Measurements from ENCODE around the gene HDAC8. TPM values are rescaled to one million over a fixed set of nuclear protein-coding genes. Genes with fewer than 3 reads are reported as not detected.
"Not testable (repeated sequence)": the region's sequence is repeated elsewhere in the genome, so short reads cannot be mapped to it uniquely, and the experiment has no call there.

Gene HDAC8
- total RNA-seq, 2 experiments from 2014 or later, result 5.8 to 6.8 TPM

DNA sequence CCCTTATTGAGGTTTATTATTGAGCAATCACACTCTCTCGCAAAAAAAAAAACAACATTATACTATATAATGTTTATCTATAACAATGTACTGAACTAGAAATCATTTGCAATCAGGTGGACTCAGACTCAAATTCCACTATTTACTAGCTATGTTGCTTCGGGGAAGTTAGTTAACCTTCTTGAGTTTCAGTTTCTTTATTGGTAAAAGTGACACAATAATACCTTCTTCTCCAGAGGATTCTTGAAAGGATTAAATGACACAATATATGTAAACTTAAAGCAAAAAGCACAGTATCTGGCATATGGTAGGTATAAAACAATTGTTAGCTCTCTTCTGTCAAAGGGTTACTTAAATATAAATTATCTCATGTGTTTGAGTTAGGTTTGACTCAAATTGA, 31.5 kb upstream of the HDAC8 start:
- Mint-ChIP-seq H3K27me3 (no peaks in the 10 kb centered on the region), H3K36me3 (ENCODE audit: low read depth) (no peaks in the 10 kb centered on the region), H3K9me3 (no peaks in the 10 kb centered on the region), H3K27ac (no peak overlapping the region), H3K4me3 (no peak overlapping the region), H3K4me1 (ENCODE audit: low read depth) (no peaks in the 10 kb centered on the region)
- H3K4me1 ChIP-seq (ENCODE audit: insufficient read depth, low read length), result no peaks in the 10 kb centered on the region
- ATAC-seq (ENCODE audit: poor library complexity) (no peak), DNase-seq (no peak)
- no peak overlapping the region for H3K27ac ChIP-seq (ENCODE audit: low read depth in 1 of 2, low read length in 2 of 2)
- no peaks in the 10 kb centered on the region for H3K36me3 ChIP-seq (ENCODE audit: insufficient read depth, low read length)
- ChIA-PET POLR2A (no interaction called here), CTCF (no interaction called here)
- TF ChIP-seq, protein P1, sequence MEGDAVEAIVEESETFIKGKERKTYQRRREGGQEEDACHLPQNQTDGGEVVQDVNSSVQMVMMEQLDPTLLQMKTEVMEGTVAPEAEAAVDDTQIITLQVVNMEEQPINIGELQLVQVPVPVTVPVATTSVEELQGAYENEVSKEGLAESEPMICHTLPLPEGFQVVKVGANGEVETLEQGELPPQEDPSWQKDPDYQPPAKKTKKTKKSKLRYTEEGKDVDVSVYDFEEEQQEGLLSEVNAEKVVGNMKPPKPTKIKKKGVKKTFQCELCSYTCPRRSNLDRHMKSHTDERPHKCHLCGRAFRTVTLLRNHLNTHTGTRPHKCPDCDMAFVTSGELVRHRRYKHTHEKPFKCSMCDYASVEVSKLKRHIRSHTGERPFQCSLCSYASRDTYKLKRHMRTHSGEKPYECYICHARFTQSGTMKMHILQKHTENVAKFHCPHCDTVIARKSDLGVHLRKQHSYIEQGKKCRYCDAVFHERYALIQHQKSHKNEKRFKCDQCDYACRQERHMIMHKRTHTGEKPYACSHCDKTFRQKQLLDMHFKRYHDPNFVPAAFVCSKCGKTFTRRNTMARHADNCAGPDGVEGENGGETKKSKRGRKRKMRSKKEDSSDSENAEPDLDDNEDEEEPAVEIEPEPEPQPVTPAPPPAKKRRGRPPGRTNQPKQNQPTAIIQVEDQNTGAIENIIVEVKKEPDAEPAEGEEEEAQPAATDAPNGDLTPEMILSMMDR (IDR thresholded peaks at IDR 0.05), result no peak
- intact Hi-C loops (cut with DNase I, micrococcal nuclease), result no loop called here
- H3K4me3 ChIP-seq (ENCODE audit: low read length), result no peak overlapping the region
- H3K27me3 ChIP-seq (ENCODE audit: control insufficient read depth in 1 of 2, insufficient read depth in 2 of 2, low read length in 2 of 2), result no peaks in the 10 kb centered on the region
- H3K9me3 ChIP-seq (ENCODE audit: control insufficient read depth in 1 of 2, insufficient read depth in 1 of 2, low read length in 2 of 2), result no peaks in the 10 kb centered on the region

DNA sequence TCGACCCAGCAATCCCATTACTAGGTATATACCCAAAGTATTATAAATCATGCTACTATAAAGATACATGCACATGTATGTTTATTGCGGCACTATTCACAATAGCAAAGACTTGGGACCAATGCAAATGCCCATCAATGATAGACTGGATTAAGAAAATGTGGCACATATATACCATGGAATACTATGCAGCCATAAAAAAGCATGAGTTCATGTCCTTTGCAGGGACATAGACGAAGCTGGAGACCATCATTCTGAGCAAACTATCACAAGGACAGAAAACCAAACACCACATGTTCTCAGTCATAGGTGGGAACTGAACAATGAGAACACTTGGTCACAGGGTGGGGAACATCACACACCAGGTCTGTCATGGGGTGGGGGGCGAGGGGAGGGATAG, 18.4 kb upstream of the HDAC8 start:
- H3K27me3 Mint-ChIP-seq; ATAC-seq (ENCODE audit: poor library complexity); H3K4me1 Mint-ChIP-seq (ENCODE audit: low read depth); POLR2A ChIA-PET; H3K4me1 ChIP-seq (ENCODE audit: insufficient read depth, low read length); H3K9me3 ChIP-seq (ENCODE audit: control insufficient read depth in 1 of 2, insufficient read depth in 1 of 2, low read length in 2 of 2); H3K27me3 ChIP-seq (ENCODE audit: control insufficient read depth in 1 of 2, insufficient read depth in 2 of 2, low read length in 2 of 2); H3K36me3 Mint-ChIP-seq (ENCODE audit: low read depth); H3K4me3 ChIP-seq (ENCODE audit: low read length); H3K36me3 ChIP-seq (ENCODE audit: insufficient read depth, low read length); intact Hi-C loops (cut with DNase I, micrococcal nuclease); H3K4me3 Mint-ChIP-seq; H3K9me3 Mint-ChIP-seq; CTCF ChIA-PET; H3K27ac Mint-ChIP-seq; H3K27ac ChIP-seq (ENCODE audit: low read depth in 1 of 2, low read length in 2 of 2); DNase-seq: not testable (repeated sequence)

DNA sequence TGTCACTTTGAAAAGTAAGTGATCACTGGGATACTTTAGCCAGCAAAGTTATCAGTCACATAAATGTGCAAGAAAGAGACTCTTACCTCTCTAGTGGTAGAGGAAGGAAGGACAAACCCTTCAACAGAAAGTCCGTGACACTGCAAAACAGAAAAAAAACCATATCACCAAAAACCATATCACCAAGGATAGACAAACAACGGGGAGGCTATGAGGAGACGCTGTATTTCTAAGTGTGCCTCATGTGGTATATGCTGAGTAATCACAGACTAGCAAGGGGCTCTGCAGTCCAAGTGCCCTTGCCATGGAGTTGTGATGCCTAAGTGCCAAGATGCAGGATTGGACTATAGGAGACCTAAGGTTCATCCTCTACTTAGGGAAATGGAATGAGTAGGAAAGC, 11.5 kb upstream of the HDAC8 start:
- Mint-ChIP-seq H3K4me1 (ENCODE audit: low read depth) (no peaks in the 10 kb centered on the region), H3K27me3 (no peaks in the 10 kb centered on the region), H3K9me3 (no peaks in the 10 kb centered on the region), H3K4me3 (no peak overlapping the region), H3K27ac (no peak overlapping the region), H3K36me3 (ENCODE audit: low read depth) (no peaks in the 10 kb centered on the region)
- TF ChIP-seq, protein P1 (IDR thresholded peaks at IDR 0.05), result no peak
- no peaks in the 10 kb centered on the region for H3K4me1 ChIP-seq (ENCODE audit: insufficient read depth, low read length)
- H3K27me3 ChIP-seq (ENCODE audit: control insufficient read depth in 1 of 2, insufficient read depth in 2 of 2, low read length in 2 of 2), result no peaks in the 10 kb centered on the region
- DNase-seq (no peak), ATAC-seq (ENCODE audit: poor library complexity) (no peak)
- no peak overlapping the region for H3K27ac ChIP-seq (ENCODE audit: low read depth in 1 of 2, low read length in 2 of 2)
- POLR2A ChIA-PET, result no interaction called here
- peaks cover 0 to 6% of the 10 kb centered on the region in 2 experiments for H3K9me3 ChIP-seq (ENCODE audit: control insufficient read depth in 1 of 2, insufficient read depth in 1 of 2, low read length in 2 of 2)
- H3K4me3 ChIP-seq (ENCODE audit: low read length), result no peak overlapping the region
- CTCF ChIA-PET, result no interaction called here
- H3K36me3 ChIP-seq (ENCODE audit: insufficient read depth, low read length), result no peaks in the 10 kb centered on the region
- intact Hi-C loops (cut with DNase I, micrococcal nuclease), result no loop called here

DNA sequence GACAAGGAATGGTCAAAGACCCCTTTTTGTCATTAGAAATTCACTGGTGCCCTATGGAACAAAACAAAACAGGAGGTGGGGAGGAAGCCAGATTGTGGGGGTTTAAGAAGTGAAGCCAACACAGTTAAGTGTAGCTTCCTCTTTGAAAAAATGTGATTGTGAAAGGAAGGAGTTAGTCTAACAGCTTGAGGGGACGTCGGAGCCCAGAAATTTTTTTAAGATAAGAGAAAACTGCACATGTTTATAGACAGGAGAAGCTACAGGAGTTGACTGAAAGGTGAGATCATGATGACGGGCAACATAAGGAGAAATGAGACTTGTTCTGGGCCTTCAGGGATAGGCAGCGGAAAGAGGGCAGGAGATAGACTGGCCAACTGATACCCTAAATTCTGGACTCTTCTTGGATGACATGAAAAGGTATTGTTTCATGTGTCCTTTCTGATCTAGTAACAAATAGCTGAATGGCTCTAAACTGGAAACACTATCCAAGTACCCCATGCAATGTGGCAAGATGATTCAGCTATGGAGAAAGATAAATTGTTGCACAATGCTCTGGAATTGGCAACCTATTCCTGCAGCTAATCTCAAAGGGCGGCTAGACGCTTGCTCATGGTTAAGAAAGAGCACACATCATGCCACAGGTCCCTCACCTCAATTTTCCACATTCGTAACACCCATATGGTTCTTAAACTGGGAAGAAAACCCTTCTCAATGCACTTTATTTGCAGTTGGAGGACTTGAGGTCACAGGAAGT, 3.7 kb upstream of the HDAC8 start:
- DNase-seq (no peak), ATAC-seq (ENCODE audit: poor library complexity) (no peak)
- H3K27me3 ChIP-seq (ENCODE audit: control insufficient read depth in 1 of 2, insufficient read depth in 2 of 2, low read length in 2 of 2), result peaks cover 0 to 4% of the 10 kb centered on the region in 2 experiments
- H3K4me1 Mint-ChIP-seq (ENCODE audit: low read depth), result peaks cover 6% of the 10 kb centered on the region
- H3K4me3 ChIP-seq (ENCODE audit: low read length), result no peak overlapping the region
- ChIA-PET CTCF (no interaction called here), POLR2A (no interaction called here)
- H3K36me3 Mint-ChIP-seq (ENCODE audit: low read depth), result peaks cover 10% of the 10 kb centered on the region
- H3K27me3 Mint-ChIP-seq, result no peaks in the 10 kb centered on the region
- no peaks in the 10 kb centered on the region for H3K36me3 ChIP-seq (ENCODE audit: insufficient read depth, low read length)
- H3K4me1 ChIP-seq (ENCODE audit: insufficient read depth, low read length), result no peaks in the 10 kb centered on the region
- H3K27ac Mint-ChIP-seq, result no peak overlapping the region
- intact Hi-C loops (cut with DNase I, micrococcal nuclease), result loop anchor here in 1 of 2 experiments (10.0 kb wide), 1 partner anchor 302 kb away; the partner anchor contains the start of gene RPS4X
- no peaks in the 10 kb centered on the region for H3K9me3 Mint-ChIP-seq
- TF ChIP-seq, protein P1 (IDR thresholded peaks at IDR 0.05), result no peak
- H3K9me3 ChIP-seq (ENCODE audit: control insufficient read depth in 1 of 2, insufficient read depth in 1 of 2, low read length in 2 of 2), result no peaks in the 10 kb centered on the region
- no peak overlapping the region for H3K4me3 Mint-ChIP-seq
- no peak overlapping the region for H3K27ac ChIP-seq (ENCODE audit: low read depth in 1 of 2, low read length in 2 of 2)

All from CD4-positive, alpha-beta T cell (primary cell).